ENCODE data around the gene RAC3.

- TF ChIP-seq CTCF (IDR thresholded peaks at IDR 0.05) (no peak), POLR2A (IDR thresholded peaks at IDR 0.05) (no peak)
These were observed 46.3 kb downstream of the RAC3 start for GRCh38 chr17:82077617-82078358.

Data from esophagus squamous epithelium (tissue), 4 donors.